K562 (cell line): ENCODE measurements around the gene CALY. TPM values are rescaled to one million over a fixed set of nuclear protein-coding genes. Genes with fewer than 3 reads are reported as not detected.

ENCODE experiments used
- ATAC-seq: fragments of 200-7000 bp; cut with Tn5 transposase; 3 replicates; pipeline ENCODE4 v1.9.1; 2020; ENCODE audit warnings: moderate library complexity
- BruUV-seq: library from RNA; stranded (reverse); fragments of 400-500 nt; replicated peaks from 2 replicates; lab custom pipeline; 2021; lab: Mats Ljungman, UMichigan
- CTCF ChIA-PET: fragments of 300-600 bp; formaldehyde crosslinking; extraction: SDS; loops from one replicate; lab custom pipeline; 2021; ENCODE audit warnings: low intra/inter-chr PET ratio; lab: Yijun Ruan, JAX
- POLR2A ChIA-PET: fragments of 300-600, 350-650 bp; sonication (Branson Sonifier 250); formaldehyde crosslinking; extraction: SDS; loops from one replicate; lab custom pipeline; 2021; ENCODE audit warnings: antibody characterized with exemption, inconsistent platforms; lab: Yijun Ruan, JAX
- DNase-seq, 4 experiments: peaks; one replicate each; pipeline versions ENCODE4 v3.0.0 to v3.0.0-alpha.2; 2011 to 2018; ENCODE audit warnings: low spot score in 3 of 4, mixed read lengths in 3 of 4; ENCODE audit errors: extremely low read depth in 1 of 4
- FAIRE-seq: peaks from 2 replicates; lab custom pipeline; 2011; peaks lifted over from hg19 to GRCh38; lab: Jason Lieb, UNC
- H2AFZ ChIP-seq: 2 replicates; pipeline ENCODE4 v1.6.0; 2011; ENCODE audit warnings: low read depth, low read length, control low read depth, inconsistent platforms
- H3K27ac ChIP-seq: fragments of 200-600 bp; 3 replicates; pipeline ENCODE4 v1.8.0; 2011; ENCODE audit warnings: low read depth, mild to moderate bottlenecking, control low read depth, inconsistent platforms, low read length, moderate library complexity, mixed read lengths; ENCODE audit errors: extremely low read depth
- H3K27me3 ChIP-seq, 2 experiments: fragments of 300-600 bp in 1 of 2; 2 replicates in 1 of 2; 3 replicates in 1 of 2; pipeline versions ENCODE4 v1.6.0 to v1.8.0; 2011; ENCODE audit warnings: inconsistent platforms in 2 of 2, low read length in 2 of 2, mild to moderate bottlenecking in 1 of 2, mixed read lengths in 1 of 2, moderate library complexity in 1 of 2; ENCODE audit not compliant: control insufficient read depth in 2 of 2, insufficient read depth in 2 of 2
- H3K36me3 ChIP-seq: fragments of 300-600 bp; 3 replicates; pipeline ENCODE4 v1.8.0; 2011; ENCODE audit warnings: mild to moderate bottlenecking, low read length, inconsistent platforms; ENCODE audit not compliant: control insufficient read depth, insufficient read depth
- H3K4me1 ChIP-seq, 2 experiments: fragments of 200-600 bp in 1 of 2; replicated peaks in 1 of 2; 2 replicates in 1 of 2; 3 replicates in 1 of 2; pipeline versions ENCODE4 v1.5.1 to v1.8.0; 2011; ENCODE audit warnings: inconsistent platforms in 2 of 2, low read length in 2 of 2, mild to moderate bottlenecking in 1 of 2, mixed read lengths in 1 of 2, moderate library complexity in 1 of 2; ENCODE audit not compliant: control insufficient read depth in 2 of 2, insufficient read depth in 2 of 2
- H3K4me2 ChIP-seq: 2 replicates; pipeline ENCODE4 v1.6.1; 2011; ENCODE audit warnings: low read length, control low read depth, inconsistent platforms, mixed read lengths; ENCODE audit not compliant: insufficient read depth
- H3K4me3 ChIP-seq: fragments of 200-600 bp; sonication (generic), shearing (Covaris generic); 2 replicates; pipeline ENCODE4 v1.5.1; 2016; ENCODE audit warnings: control low read depth, inconsistent platforms
- H3K79me2 ChIP-seq: fragments of 200-600 bp; 3 replicates; pipeline ENCODE4 v1.8.0; 2011; ENCODE audit warnings: low read length, inconsistent platforms; ENCODE audit not compliant: control insufficient read depth, insufficient read depth
- H3K9ac ChIP-seq, 2 experiments: 2 replicates each; pipeline versions ENCODE4 v1.6.0 to v1.6.1; 2011; ENCODE audit warnings: low read depth in 2 of 2, low read length in 2 of 2, control low read depth in 1 of 2, inconsistent platforms in 1 of 2, mild to moderate bottlenecking in 1 of 2, mixed read lengths in 1 of 2; ENCODE audit not compliant: insufficient read depth in 1 of 2
- H3K9me1 ChIP-seq: one replicate; pipeline ENCODE4 v1.6.0; 2011; ENCODE audit warnings: inconsistent platforms, mild to moderate bottlenecking, low read length, moderate library complexity; ENCODE audit not compliant: control insufficient read depth, insufficient read depth
- H3K9me3 ChIP-seq: replicated peaks from 2 replicates; pipeline ENCODE4 v1.5.1; 2011; ENCODE audit warnings: low read depth, low read length, inconsistent platforms; ENCODE audit not compliant: control insufficient read depth, insufficient read depth
- H4K20me1 ChIP-seq: replicated peaks from 2 replicates; pipeline ENCODE4 v1.6.1; 2011; ENCODE audit warnings: low read length, inconsistent platforms, mixed read lengths; ENCODE audit not compliant: control insufficient read depth, insufficient read depth
- MCM5 ChIP-seq: fragments of 450-650 bp; IDR thresholded peaks from 2 replicates; pipeline ENCODE4 v1.6.1; 2016; ENCODE audit warnings: low read depth
- NR2C1 ChIP-seq, 2 experiments: fragments of 450-650 bp; IDR thresholded peaks; 2 replicates each; pipeline ENCODE4 v1.6.1; 2017; ENCODE audit warnings: mild to moderate bottlenecking in 2 of 2, antibody characterized with exemption in 1 of 2, inconsistent platforms in 1 of 2, missing compliant biosample characterization in 1 of 2, missing genetic modification characterization in 1 of 2
- NR2C2 ChIP-seq, 2 experiments: fragments of 200-800 bp in 1 of 2; sonication (Bioruptor generic) in 1 of 2; sonication (generic) in 1 of 2; formaldehyde crosslinking in 1 of 2; IDR thresholded peaks; 2 replicates each; pipeline versions ENCODE4 v1.6.1 to v1.8.0; 2016 to 2022; ENCODE audit warnings: mild to moderate bottlenecking in 1 of 2, missing compliant biosample characterization in 1 of 2, missing genetic modification characterization in 1 of 2, missing genetic modification reagents in 1 of 2
- POLR2G ChIP-seq: fragments of 200-400 bp; formaldehyde crosslinking; IDR thresholded peaks from 2 replicates; pipeline ENCODE4 v1.6.1; 2017; ENCODE audit warnings: low read depth, mild to moderate bottlenecking, antibody characterized with exemption, low read length, moderate library complexity
- ZNF282 ChIP-seq: sonication (generic); formaldehyde crosslinking; IDR thresholded peaks from 2 replicates; pipeline ENCODE4 v1.8.1; 2023; ENCODE audit warnings: missing genetic modification reagents
- WGBS: fragments of 100-300 bp; shearing (Covaris generic); methylation state at CpG from one replicate; pipeline ENCODE4 v1.1.6; 2016; ENCODE audit warnings: low coverage, mixed read lengths; ENCODE audit not compliant: insufficient coverage; ENCODE audit errors: missing lambda C conversion rate; 5-methylcytosine and 5-hydroxymethylcytosine counted together
- in situ Hi-C: fragments of 300-500 bp; cut with MboI; formaldehyde crosslinking; loops from 4 replicates; pipeline ENCODE4 v1.15.0; 2018; ENCODE audit warnings: inconsistent platforms, mixed read lengths
- intact Hi-C: fragments of 100-400 bp; cut with micrococcal nuclease; formaldehyde crosslinking; loops from 2 replicates; pipeline ENCODE4 v1.14.2; 2022
- polyA plus RNA-seq, 8 experiments: library from polyadenylated mRNA; depleted of rRNA in 4 of 8; stranded (reverse) in 5 of 8; unstranded in 3 of 8; fragments of >200 nt; fragmentation: Nextera tagmentation in 2 of 8; fragmentation: Illumina TruSeq in 1 of 8; extraction: Ambion mirVana in 2 of 8; extraction: Trizol in 1 of 8; gene quantifications; 2 replicates each; pipeline versions ENCODE4 v1.2.1 to v1.2.3, GENCODE V29; 2011 to 2014; ENCODE audit warnings: inconsistent platforms in 1 of 8, missing spikeins in 1 of 8
- total RNA-seq, 7 experiments: library from RNA; depleted of rRNA in 6 of 7; stranded (reverse); fragments of >200 nt in 6 of 7; fragmentation: Illumina TruSeq in 2 of 7; extraction: Trizol in 2 of 7; gene quantifications; 2 replicates each; pipeline versions ENCODE4 v1.2.1 to v1.2.3, GENCODE V29; 2011 to 2021; ENCODE audit warnings: low replicate concordance in 1 of 7

Gene CALY
- total and polyA plus RNA-seq, 9 of the 15 experiments (the other 6 are each of a cell fraction or from before 2014, with no cell fraction given), result not detected

GRCh38 chr10:133347710-133348517 lies 11.2 kb upstream of the CALY start:
- intact Hi-C loops, result no loop called here
- in situ Hi-C loops, result no loop called here
- H4K20me1 ChIP-seq, result no peaks in the 10 kb centered on the region
- H3K4me2 ChIP-seq, result no peak overlapping the region
- no peak overlapping the region for H3K27ac ChIP-seq
- ATAC-seq (no peak), DNase-seq (no peak), FAIRE-seq (no peak)
- H3K27me3 ChIP-seq, result no peaks in the 10 kb centered on the region; a peak in 1 of 5 replicates
- POLR2A ChIA-PET, result no interaction called here
- no TSS peak for BruUV-seq
- no peaks in the 10 kb centered on the region for H3K36me3 ChIP-seq
- H3K79me2 ChIP-seq, result no peaks in the 10 kb centered on the region
- no peak overlapping the region for H3K9ac ChIP-seq
- TF ChIP-seq MCM5 (no peak), NR2C2 (CRISPR knock-in tag; IDR thresholded peaks at IDR 0.05) (no peak), NR2C2 (tag; IDR thresholded peaks at IDR 0.05) (peak; percentile 44; the same call in 1 of the 2 replicates), ZNF282 (CRISPR knock-in tag) (no peak), POLR2G (peak; percentile 48), NR2C1 (IDR thresholded peaks at IDR 0.05) (peak; percentile 36; the same call in 1 of the 2 replicates), NR2C1 (tag; IDR thresholded peaks at IDR 0.05) (peak; percentile 65)
- CTCF ChIA-PET, result no interaction called here
- H3K9me1 ChIP-seq, result no peaks in the 10 kb centered on the region
- no peaks in the 10 kb centered on the region for H3K9me3 ChIP-seq
- H3K4me3 ChIP-seq, result no peak overlapping the region
- H3K4me1 ChIP-seq, result peaks cover 7 to 50% of the 10 kb centered on the region in 2 experiments; a peak in 4 of 5 replicates
- no peak overlapping the region for H2AFZ ChIP-seq
- 11% methylated on average over 9 of the region's 16 CpGs for WGBS
